HCT116 (cell line): Measurements from ENCODE around the gene ANKRD60.
A peak's percentile ranks its signal among the peaks of the same experiment; 100 is the strongest.

ENCODE experiments used
- CTCF ChIP-seq, 3 experiments: fragments of 200-600 bp in 1 of 3; sonication (generic) in 1 of 3; IDR thresholded peaks in 2 of 3; conservative IDR thresholded peaks in 1 of 3; 2 replicates each; pipeline ENCODE4 v1.5.1; 2012 to 2017; ENCODE audit warnings: low read depth in 2 of 3, low read length in 2 of 3, antibody characterized with exemption in 1 of 3, borderline replicate concordance in 1 of 3, control low read depth in 1 of 3, mild to moderate bottlenecking in 1 of 3, mixed read lengths in 1 of 3, mixed run types in 1 of 3, moderate library complexity in 1 of 3; ENCODE audit not compliant: insufficient read depth in 1 of 3
- YY1 ChIP-seq: IDR thresholded peaks from 2 replicates; pipeline ENCODE4 v1.6.1; 2011; ENCODE audit warnings: low read length, low read depth, moderate library complexity, mild to moderate bottlenecking; ENCODE audit not compliant: insufficient replicate concordance; ENCODE audit errors: extremely low read depth
- ZFX ChIP-seq: fragments of 450-650 bp; IDR thresholded peaks from 2 replicates; pipeline ENCODE4 v1.6.1; 2017

- peak; percentile 67 to 95 (median 94) for TF ChIP-seq CTCF (IDR thresholded peaks at IDR 0.05 in 2 of 3, conservative IDR thresholded peaks at IDR 0.05 in 1 of 3; ENCODE audit: borderline replicate concordance in 1 of 3, insufficient read depth in 1 of 3, low read depth in 2 of 3, low read length in 2 of 3)
- no peak for TF ChIP-seq ZFX
- TF ChIP-seq YY1 = no peak
Observed at GRCh38 chr20:58236612-58237317, 8.3 kb upstream of the ANKRD60 start.
